Lung (tissue), 12 donors: ENCODE measurements around the gene PHACTR1. TPM values are rescaled to one million over a fixed set of nuclear protein-coding genes. Genes with fewer than 3 reads are reported as not detected.
A peak's percentile ranks its signal among the peaks of the same experiment; 100 is the strongest.

Source experiments
- ATAC-seq: fragments of 200-7000 bp; cut with Tn5 transposase; one replicate; pipeline ENCODE4 v1.9.1; 2020; ENCODE audit warnings: moderate number of reproducible peaks; ENCODE audit not compliant: insufficient read depth, low FRiP score
- DNase-seq, 3 donors: peaks; one replicate each; pipeline ENCODE4 v3.0.0-alpha.2; 2013 to 2017
- H3K27ac ChIP-seq, 2 donors: one replicate each; pipeline ENCODE4 v1.5.1; 2013; ENCODE audit warnings: mild to moderate bottlenecking in 2 of 2, moderate library complexity in 2 of 2, control low read depth in 1 of 2, inconsistent platforms in 1 of 2, low read depth in 1 of 2, low read length in 1 of 2
- H3K27me3 ChIP-seq, 3 donors: one replicate each; pipeline ENCODE4 v1.5.1; 2013; ENCODE audit warnings: low read length in 2 of 3; ENCODE audit not compliant: control insufficient read depth in 3 of 3, insufficient read depth in 3 of 3
- H3K36me3 ChIP-seq, 4 donors: one replicate each; pipeline ENCODE4 v1.5.1; 2013; ENCODE audit warnings: low read length in 4 of 4, mild to moderate bottlenecking in 1 of 4, moderate library complexity in 1 of 4; ENCODE audit not compliant: control insufficient read depth in 4 of 4, insufficient read depth in 4 of 4
- H3K4me1 ChIP-seq, 5 donors: one replicate each; pipeline ENCODE4 v1.5.1; 2013; ENCODE audit warnings: low read length in 5 of 5, mild to moderate bottlenecking in 2 of 5, moderate library complexity in 1 of 5; ENCODE audit not compliant: control insufficient read depth in 5 of 5, insufficient read depth in 5 of 5
- H3K4me3 ChIP-seq: one replicate; pipeline ENCODE4 v1.5.1; 2013; ENCODE audit warnings: mild to moderate bottlenecking, control low read depth, moderate library complexity
- H3K9ac ChIP-seq, 2 donors: one replicate each; pipeline ENCODE4 v1.5.1; 2013; ENCODE audit warnings: low read length in 2 of 2, control low read depth in 1 of 2; ENCODE audit not compliant: insufficient read depth in 1 of 2
- H3K9me3 ChIP-seq, 4 donors: one replicate each; pipeline ENCODE4 v1.5.1; 2013; ENCODE audit warnings: low read length in 3 of 4, mild to moderate bottlenecking in 1 of 4, moderate library complexity in 1 of 4; ENCODE audit not compliant: control insufficient read depth in 4 of 4, insufficient read depth in 3 of 4
- CTCF ChIP-seq: IDR thresholded peaks from 2 replicates; pipeline ENCODE4 v1.5.1; 2012; ENCODE audit warnings: mild to moderate bottlenecking; ENCODE audit errors: control extremely low read depth, extremely low read depth
- WGBS, 2 donors: extraction: QIAGEN DNeasy Blood & Tissue Kit; methylation state at CpG; one replicate each; pipeline ENCODE4 v1.1.7; 2013; 5-methylcytosine and 5-hydroxymethylcytosine counted together
- polyA plus RNA-seq, 2 donors: library from polyadenylated mRNA; stranded (reverse); fragments of 200-250 nt; gene quantifications; one replicate each; pipeline ENCODE4 v1.2.1, GENCODE V29; 2013
- total RNA-seq, 2 donors: library from RNA; depleted of rRNA in 1 of 2; stranded (reverse); fragments of >200 nt in 1 of 2; gene quantifications; one replicate each; pipeline ENCODE4 v1.2.1, GENCODE V29; 2014 to 2021
- donor health status: control.
- donor health status: control.
- donor health status: Bipolar disorder and iron deficiency.
- donor health status: healthy.
- donor health status: DM: yes; HTN: yes; CAD: no.

The PHACTR1 gene
- total and polyA plus RNA-seq, 4 donors: 16.3 to 58.8 (median 41.9) TPM

DNA sequence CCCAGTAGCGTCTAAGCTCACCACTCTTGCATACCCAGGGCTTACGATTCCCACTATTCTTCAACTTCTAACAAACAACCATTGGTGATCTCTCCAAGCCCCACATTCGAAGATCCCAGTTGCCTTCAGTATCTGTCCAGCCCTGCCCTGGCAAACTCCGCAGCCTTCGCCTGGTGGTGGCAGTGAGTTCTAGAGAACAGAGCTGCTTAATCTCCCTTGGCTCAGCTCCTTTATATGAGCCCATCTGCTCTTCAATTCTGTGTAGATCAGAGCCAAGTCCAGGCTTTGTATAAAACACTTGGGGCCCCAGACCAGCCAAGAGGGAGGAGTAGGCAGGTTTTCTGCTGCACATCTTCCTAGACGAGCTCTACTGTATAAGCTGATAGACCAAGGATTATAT, 193.3 kb downstream of the PHACTR1 start:
- H3K27ac ChIP-seq: no peak overlapping the region
- 88 to 97% methylated on average over 6 of the region's 6 CpGs for WGBS, 2 donors
- peak in 2 of 3 donors; percentile 5 to 20 for DNase-seq
- ATAC-seq: no peak
- no peak for TF ChIP-seq CTCF
- no peaks in the 10 kb centered on the region for H3K4me1 ChIP-seq
- H3K4me3 ChIP-seq: no peak overlapping the region
- H3K9ac ChIP-seq: no peak overlapping the region
- H3K27me3 ChIP-seq: no peaks in the 10 kb centered on the region
- no peaks in the 10 kb centered on the region for H3K36me3 ChIP-seq
- peaks cover 0 to 1% (median 0%) of the 10 kb centered on the region in 4 donors for H3K9me3 ChIP-seq

- TF ChIP-seq CTCF: peak; percentile 49
- Histone ChIP-seq H3K9ac (no peak overlapping the region), H3K9me3 (peaks cover 0 to 3% (median 0%) of the 10 kb centered on the region in 4 donors), H3K36me3 (no peaks in the 10 kb centered on the region), H3K27me3 (no peaks in the 10 kb centered on the region), H3K27ac (no peak overlapping the region), H3K4me3 (no peak overlapping the region), H3K4me1 (no peaks in the 10 kb centered on the region)
- ATAC-seq: no peak
- peak in 2 of 3 donors; percentile 66 to 73 for DNase-seq
- 26 to 47% methylated on average over 2 of the region's 2 CpGs for WGBS, 2 donors
Observed at GRCh38 chr6:12911427-12911826, 194.9 kb downstream of the PHACTR1 start.

DNA sequence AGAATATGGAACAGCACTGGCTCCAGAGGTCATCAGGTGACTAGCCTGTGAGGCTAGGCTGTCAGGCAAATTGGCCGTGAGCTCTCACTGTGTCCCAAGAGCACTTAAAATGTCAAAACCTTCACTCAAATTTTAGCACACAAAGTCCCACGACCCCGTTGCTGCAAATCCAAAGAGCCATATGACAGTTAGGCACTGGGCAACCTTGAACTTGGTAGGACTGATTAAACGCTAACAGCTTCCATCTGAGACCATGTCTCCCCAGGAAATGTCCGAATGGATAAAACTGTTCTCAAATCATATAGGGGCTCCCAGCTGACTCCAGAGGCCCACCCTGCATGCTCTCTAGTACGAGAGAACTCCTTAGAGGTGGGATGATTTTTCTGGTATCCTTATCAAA, 196.6 kb downstream of the PHACTR1 start:
- H3K4me1 ChIP-seq: no peaks in the 10 kb centered on the region
- H3K4me3 ChIP-seq: no peak overlapping the region
- WGBS, 2 donors: 82 to 86% methylated on average over 6 of the region's 6 CpGs
- no peak overlapping the region for H3K9ac ChIP-seq
- DNase-seq (no peak), ATAC-seq (no peak)
- no peak overlapping the region for H3K27ac ChIP-seq
- H3K27me3 ChIP-seq: no peaks in the 10 kb centered on the region
- peaks cover 0 to 3% (median 0%) of the 10 kb centered on the region in 4 donors for H3K9me3 ChIP-seq
- no peak for TF ChIP-seq CTCF
- H3K36me3 ChIP-seq: no peaks in the 10 kb centered on the region

GRCh38 chr6:12916006-12916405, 199.4 kb downstream of the PHACTR1 start:
- no peaks in the 10 kb centered on the region for H3K4me1 ChIP-seq
- DNase-seq: no peak
- H3K27ac ChIP-seq: no peak overlapping the region
- ATAC-seq: no peak
- H3K4me3 ChIP-seq: no peak overlapping the region
- 71 to 76% methylated on average over 5 of the region's 5 CpGs for WGBS, 2 donors
- peaks cover 0 to 3% (median 0%) of the 10 kb centered on the region in 4 donors for H3K9me3 ChIP-seq
- no peak overlapping the region for H3K9ac ChIP-seq
- no peaks in the 10 kb centered on the region for H3K36me3 ChIP-seq
- no peak for TF ChIP-seq CTCF
- H3K27me3 ChIP-seq: no peaks in the 10 kb centered on the region
